ENCODE results near the gene NPLOC4. TPM values are rescaled to one million over a fixed set of nuclear protein-coding genes. Genes with fewer than 3 reads are reported as not detected.

The NPLOC4 gene
- total and polyA plus RNA-seq, 2 of the 13 experiments (the other 11 are each of a cell fraction or from before 2014, with no cell fraction given), result 57.0 to 97.0 TPM

GRCh38 chr17:81607431-81607830, 29.5 kb downstream of the NPLOC4 start (continued):
- TF ChIP-seq, protein P1, sequence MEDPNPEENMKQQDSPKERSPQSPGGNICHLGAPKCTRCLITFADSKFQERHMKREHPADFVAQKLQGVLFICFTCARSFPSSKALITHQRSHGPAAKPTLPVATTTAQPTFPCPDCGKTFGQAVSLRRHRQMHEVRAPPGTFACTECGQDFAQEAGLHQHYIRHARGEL (CRISPR knock-in tag; IDR thresholded peaks at IDR 0.05), result no peak
- TF ChIP-seq THYN1 (CRISPR knock-in tag; IDR thresholded peaks at IDR 0.05; ENCODE audit: borderline replicate concordance, low read depth) (no peak), ZNF747 (CRISPR knock-in tag; IDR thresholded peaks at IDR 0.05; ENCODE audit: borderline replicate concordance) (no peak), ZBTB1 (CRISPR knock-in tag; IDR thresholded peaks at IDR 0.05; ENCODE audit: borderline replicate concordance) (no peak), FOXO4 (CRISPR knock-in tag; conservative IDR thresholded peaks at IDR 0.05) (no peak), DPF2 (CRISPR knock-in tag; IDR thresholded peaks at IDR 0.05; ENCODE audit: borderline replicate concordance, low read depth) (no peak), ZNF749 (CRISPR knock-in tag; IDR thresholded peaks at IDR 0.05; ENCODE audit: borderline replicate concordance) (no peak)
- TF ChIP-seq, protein P2, sequence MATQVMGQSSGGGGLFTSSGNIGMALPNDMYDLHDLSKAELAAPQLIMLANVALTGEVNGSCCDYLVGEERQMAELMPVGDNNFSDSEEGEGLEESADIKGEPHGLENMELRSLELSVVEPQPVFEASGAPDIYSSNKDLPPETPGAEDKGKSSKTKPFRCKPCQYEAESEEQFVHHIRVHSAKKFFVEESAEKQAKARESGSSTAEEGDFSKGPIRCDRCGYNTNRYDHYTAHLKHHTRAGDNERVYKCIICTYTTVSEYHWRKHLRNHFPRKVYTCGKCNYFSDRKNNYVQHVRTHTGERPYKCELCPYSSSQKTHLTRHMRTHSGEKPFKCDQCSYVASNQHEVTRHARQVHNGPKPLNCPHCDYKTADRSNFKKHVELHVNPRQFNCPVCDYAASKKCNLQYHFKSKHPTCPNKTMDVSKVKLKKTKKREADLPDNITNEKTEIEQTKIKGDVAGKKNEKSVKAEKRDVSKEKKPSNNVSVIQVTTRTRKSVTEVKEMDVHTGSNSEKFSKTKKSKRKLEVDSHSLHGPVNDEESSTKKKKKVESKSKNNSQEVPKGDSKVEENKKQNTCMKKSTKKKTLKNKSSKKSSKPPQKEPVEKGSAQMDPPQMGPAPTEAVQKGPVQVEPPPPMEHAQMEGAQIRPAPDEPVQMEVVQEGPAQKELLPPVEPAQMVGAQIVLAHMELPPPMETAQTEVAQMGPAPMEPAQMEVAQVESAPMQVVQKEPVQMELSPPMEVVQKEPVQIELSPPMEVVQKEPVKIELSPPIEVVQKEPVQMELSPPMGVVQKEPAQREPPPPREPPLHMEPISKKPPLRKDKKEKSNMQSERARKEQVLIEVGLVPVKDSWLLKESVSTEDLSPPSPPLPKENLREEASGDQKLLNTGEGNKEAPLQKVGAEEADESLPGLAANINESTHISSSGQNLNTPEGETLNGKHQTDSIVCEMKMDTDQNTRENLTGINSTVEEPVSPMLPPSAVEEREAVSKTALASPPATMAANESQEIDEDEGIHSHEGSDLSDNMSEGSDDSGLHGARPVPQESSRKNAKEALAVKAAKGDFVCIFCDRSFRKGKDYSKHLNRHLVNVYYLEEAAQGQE (IDR thresholded peaks at IDR 0.05; ENCODE audit: borderline replicate concordance in 1 of 2, low read depth in 1 of 2, low read length in 2 of 2), result no peak
- TF ChIP-seq, protein P3, sequence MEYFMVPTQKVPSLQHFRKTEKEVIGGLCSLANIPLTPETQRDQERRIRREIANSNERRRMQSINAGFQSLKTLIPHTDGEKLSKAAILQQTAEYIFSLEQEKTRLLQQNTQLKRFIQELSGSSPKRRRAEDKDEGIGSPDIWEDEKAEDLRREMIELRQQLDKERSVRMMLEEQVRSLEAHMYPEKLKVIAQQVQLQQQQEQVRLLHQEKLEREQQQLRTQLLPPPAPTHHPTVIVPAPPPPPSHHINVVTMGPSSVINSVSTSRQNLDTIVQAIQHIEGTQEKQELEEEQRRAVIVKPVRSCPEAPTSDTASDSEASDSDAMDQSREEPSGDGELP (IDR thresholded peaks at IDR 0.05; ENCODE audit: borderline replicate concordance, low read depth), result no peak

All from HepG2 (cell line).